Measurements from ENCODE around the gene VCL.

GRCh38 chr10:74109452-74109851 is 111.5 kb downstream of the VCL start:
- TF ChIP-seq CTCF (IDR thresholded peaks at IDR 0.05; ENCODE audit: insufficient read depth, low read length, poor library complexity, severe bottlenecking), result no peak
- no peak for TF ChIP-seq EZH2phosphoT487 (conservative IDR thresholded peaks at IDR 0.05; ENCODE audit: low read length)
